Ascending aorta (tissue), 2 donors: Measurements from ENCODE around the gene MT4. TPM values are rescaled to one million over a fixed set of nuclear protein-coding genes. Genes with fewer than 3 reads are reported as not detected.

Source experiments
- DNase-seq, 2 donors: peaks; one replicate each; pipeline ENCODE4 v3.0.0-alpha.2; 2019; ENCODE audit warnings: low spot score in 2 of 2
- H3K27ac ChIP-seq, 2 donors: fragments of 200-600 bp; sonication (generic); one replicate each; pipeline ENCODE4 v1.5.1; 2016 to 2017; ENCODE audit warnings: mild to moderate bottlenecking in 1 of 2
- H3K27me3 ChIP-seq: fragments of 200-600 bp; sonication (generic); one replicate; pipeline ENCODE4 v1.5.1; 2017
- H3K36me3 ChIP-seq, 2 donors: fragments of 200-600 bp; sonication (generic); one replicate each; pipeline ENCODE4 v1.5.1; 2016
- H3K4me1 ChIP-seq, 2 donors: fragments of 200-600 bp; sonication (generic); one replicate each; pipeline ENCODE4 v1.5.1; 2016 to 2017; ENCODE audit warnings: mild to moderate bottlenecking in 1 of 2
- H3K4me3 ChIP-seq, 2 donors: fragments of 200-600 bp; sonication (generic); one replicate each; pipeline ENCODE4 v1.5.1; 2016 to 2017; ENCODE audit warnings: mild to moderate bottlenecking in 1 of 2
- H3K9me3 ChIP-seq, 2 donors: fragments of 200-600 bp; sonication (generic); one replicate each; pipeline ENCODE4 v1.5.1; 2016
- CTCF ChIP-seq, 3 experiments: fragments of 200-600 bp in 2 of 3; fragments of 450-650 bp in 1 of 3; sonication (generic) in 2 of 3; IDR thresholded peaks; one replicate each; pipeline ENCODE4 v1.5.1; 2016 to 2019; ENCODE audit warnings: antibody characterized with exemption in 3 of 3, mild to moderate bottlenecking in 1 of 3, moderate library complexity in 1 of 3
- intact Hi-C: fragments of 100-400 bp; cut with DNase I; formaldehyde crosslinking; loops from one replicate; pipeline ENCODE4 v1.15.1; 2023
- total RNA-seq: library from RNA; depleted of rRNA; stranded (reverse); fragments of >200 nt; gene quantifications from one replicate; pipeline ENCODE4 v1.1.0, GENCODE V29; 2016

The MT4 gene
- not detected for total RNA-seq

- intact Hi-C loops = no loop called here
- Histone ChIP-seq H3K4me3 (no peak within 1 kb of the TSS), H3K27me3 (no peaks in the 10 kb centered on the region), H3K9me3 (no peaks in the 10 kb centered on the region), H3K36me3 (no peaks in the 10 kb centered on the region), H3K27ac (no peak within 1 kb of the TSS), H3K4me1 (no peaks in the 10 kb centered on the region)
- no peak for TF ChIP-seq CTCF (IDR thresholded peaks at IDR 0.05)
- DNase-seq = no peak
Measured at GRCh38 chr16:56564793-56565477, at the start of gene MT4. MT4 (plus strand) TSS chr16:56565073; CDS start chr16:56565129, 56 bp downstream.

- Histone ChIP-seq H3K36me3 (peaks cover under 1 to 6% of the 10 kb centered on the region in 2 donors), H3K27me3 (no peaks in the 10 kb centered on the region), H3K4me3 (no peak overlapping the region), H3K9me3 (no peaks in the 10 kb centered on the region), H3K27ac (peak overlapping the region in 1 of 2 donors; percentile 31), H3K4me1 (peaks cover 0 to 28% of the 10 kb centered on the region in 2 donors)
- no peak for TF ChIP-seq CTCF (IDR thresholded peaks at IDR 0.05)
- intact Hi-C loops = loop anchor here (2.0 to 5.0 kb wide), 2 partner anchors 85 to 127 kb away; no protein-coding TSS in a partner anchor
- DNase-seq = no peak
Measured at GRCh38 chr16:56515665-56516064, 49.2 kb upstream of the MT4 start.

- Histone ChIP-seq H3K4me1 (peaks cover 0 to 28% of the 10 kb centered on the region in 2 donors), H3K4me3 (no peak overlapping the region), H3K27me3 (no peaks in the 10 kb centered on the region), H3K27ac (no peak overlapping the region), H3K36me3 (no peaks in the 10 kb centered on the region), H3K9me3 (no peaks in the 10 kb centered on the region)
- TF ChIP-seq CTCF (IDR thresholded peaks at IDR 0.05) = no peak
- intact Hi-C loops = loop anchor here (2.0 to 5.0 kb wide), 2 partner anchors 84 to 125 kb away; no protein-coding TSS in a partner anchor
- DNase-seq = no peak
Measured at GRCh38 chr16:56517206-56517605, 47.7 kb upstream of the MT4 start.

- no peaks in the 10 kb centered on the region for H3K9me3 ChIP-seq
- peaks cover 0 to 28% of the 10 kb centered on the region in 2 donors for H3K4me1 ChIP-seq
- H3K27me3 ChIP-seq = no peaks in the 10 kb centered on the region
- TF ChIP-seq CTCF (IDR thresholded peaks at IDR 0.05) = no peak
- no peaks in the 10 kb centered on the region for H3K36me3 ChIP-seq
- H3K4me3 ChIP-seq = peak overlapping the region; percentile 91 to 94
- H3K27ac ChIP-seq = no peak overlapping the region
- intact Hi-C loops = loop anchor here (5.0 kb wide), 1 partner anchor 124 kb away; no protein-coding TSS in a partner anchor
- DNase-seq = no peak
Measured at GRCh38 chr16:56518425-56518824, 46.4 kb upstream of the MT4 start.

- peaks cover 0 to 28% of the 10 kb centered on the region in 2 donors for H3K4me1 ChIP-seq
- no peaks in the 10 kb centered on the region for H3K36me3 ChIP-seq
- intact Hi-C loops = loop anchor here (2.0 to 5.0 kb wide), 2 partner anchors 123 to 183 kb away; no protein-coding TSS in a partner anchor
- no peaks in the 10 kb centered on the region for H3K27me3 ChIP-seq
- TF ChIP-seq CTCF (IDR thresholded peaks at IDR 0.05) = no peak
- peak within 1 kb of the TSS; percentile 82 to 84 for H3K27ac ChIP-seq
- no peaks in the 10 kb centered on the region for H3K9me3 ChIP-seq
- peak within 1 kb of the TSS; percentile 91 to 94 for H3K4me3 ChIP-seq
- DNase-seq = peak; percentile 49 to 92
Measured at GRCh38 chr16:56519459-56520250, 45.2 kb upstream of the MT4 start, which contains the start of gene BBS2. BBS2 (minus strand) TSS chr16:56520024; CDS start chr16:56519862, 162 bp downstream.
